ENCODE measurements around the gene MAS1L.

DNA sequence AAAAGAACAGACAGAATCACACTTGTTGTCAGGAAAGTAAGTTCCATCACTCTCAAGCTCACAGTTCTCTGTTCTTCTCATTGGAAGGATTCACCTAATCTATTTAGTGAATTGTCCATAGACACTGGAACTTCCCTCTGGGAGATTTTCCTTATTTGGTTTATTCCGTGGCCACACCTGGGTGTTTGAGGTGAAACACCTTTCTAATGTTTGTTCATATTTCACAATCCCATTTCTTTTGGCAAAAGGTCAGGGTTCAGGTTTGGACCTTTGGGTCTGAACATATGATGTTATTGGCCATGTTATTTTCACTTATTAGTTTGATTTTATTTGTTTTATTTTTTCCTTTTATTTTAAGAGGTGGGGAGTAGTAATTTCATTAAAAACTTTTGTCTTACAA, 4.0 kb downstream of the MAS1L start:
- TF ChIP-seq EZH2 (IDR thresholded peaks at IDR 0.05; ENCODE audit: insufficient read depth, poor library complexity, severe bottlenecking) (no peak), EZH2phosphoT487 (IDR thresholded peaks at IDR 0.05; ENCODE audit: insufficient read depth, low read depth) (no peak)
